NCI-H510A (cell line): ENCODE measurements around the gene RNU1-3.
"Not testable (repeated sequence)": the region's sequence is repeated elsewhere in the genome, so short reads cannot be mapped to it uniquely, and the experiment has no call there.

Experiments
- DNase-seq: peaks from one replicate; lab custom pipeline; 2025; lab: John Stamatoyannopoulos, UW

RNU1-3 gene

GRCh38 chr1:16666502-16667413, at the start of gene RNU1-3:
RNU1-3 (minus strand) TSS chr1:16666948.
- not testable (repeated sequence) for DNase-seq

- not testable (repeated sequence) for DNase-seq
Observed at GRCh38 chr1:16713480-16713879, 46.7 kb upstream of the RNU1-3 start.

DNA sequence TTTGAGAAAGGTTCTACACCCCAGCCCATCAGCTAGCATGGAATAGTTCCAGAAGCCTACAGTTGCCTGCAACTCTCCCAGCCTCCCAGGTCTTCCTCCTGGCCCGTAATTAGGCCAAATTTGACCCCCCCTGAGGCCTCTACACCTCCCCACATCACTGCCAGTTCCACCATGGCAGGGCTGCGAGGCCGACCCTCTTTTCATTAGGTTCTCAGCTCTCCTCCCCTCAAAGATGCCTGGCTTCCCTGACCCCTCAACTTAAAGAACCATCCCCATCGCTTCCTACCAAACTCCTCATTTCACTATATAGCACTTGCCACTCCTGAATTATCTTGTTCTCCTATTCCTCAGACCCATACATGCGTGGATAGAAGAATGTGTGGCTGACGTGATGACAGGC, 46.2 kb upstream of the RNU1-3 start:
- not testable (repeated sequence) for DNase-seq

- not testable (repeated sequence) for DNase-seq
Observed at GRCh38 chr1:16712582-16712981, 45.8 kb upstream of the RNU1-3 start.

DNA sequence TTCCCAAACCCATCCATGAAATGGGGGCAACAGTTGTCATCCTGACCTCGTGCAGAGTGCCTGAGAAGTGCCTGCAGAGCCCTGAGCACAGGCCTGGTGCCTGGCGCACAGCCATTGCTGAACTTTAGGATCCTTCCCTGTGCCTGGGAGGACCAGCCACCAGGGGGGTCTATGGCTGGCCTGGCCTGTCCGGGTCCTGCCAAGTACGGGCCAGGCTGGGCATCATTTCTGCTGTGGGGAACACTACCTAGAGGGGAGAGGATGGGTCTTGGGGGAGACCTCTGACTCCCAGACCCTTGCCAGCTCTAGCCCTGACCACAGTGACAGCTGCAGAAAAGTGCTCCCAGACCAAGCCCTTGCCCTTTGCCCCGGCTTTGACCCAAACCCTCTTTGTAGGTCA, 45.4 kb upstream of the RNU1-3 start:
- not testable (repeated sequence) for DNase-seq

DNA sequence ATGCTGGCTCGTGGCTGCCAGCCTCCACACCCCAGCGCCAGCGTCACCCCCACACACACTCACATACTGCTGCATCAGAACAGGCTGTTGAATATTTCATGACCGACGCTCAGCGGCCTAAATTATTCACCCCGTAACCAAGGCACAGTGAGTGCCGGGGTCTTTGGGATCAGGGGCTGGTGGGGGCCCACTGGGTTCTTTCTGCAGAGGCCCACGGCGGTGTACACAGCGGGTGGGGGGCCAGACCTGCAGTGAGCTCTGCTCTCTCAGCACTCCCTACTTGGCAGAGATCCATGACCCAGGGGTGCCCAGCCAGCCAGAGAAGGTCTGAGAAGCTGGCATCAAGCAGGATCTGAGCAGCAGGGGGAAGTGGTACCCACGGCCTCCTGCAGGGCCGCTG, 43.9 kb upstream of the RNU1-3 start:
- not testable (repeated sequence) for DNase-seq

- DNase-seq, result not testable (repeated sequence)
Observed at GRCh38 chr1:16709659-16710087, 42.9 kb upstream of the RNU1-3 start.

DNA sequence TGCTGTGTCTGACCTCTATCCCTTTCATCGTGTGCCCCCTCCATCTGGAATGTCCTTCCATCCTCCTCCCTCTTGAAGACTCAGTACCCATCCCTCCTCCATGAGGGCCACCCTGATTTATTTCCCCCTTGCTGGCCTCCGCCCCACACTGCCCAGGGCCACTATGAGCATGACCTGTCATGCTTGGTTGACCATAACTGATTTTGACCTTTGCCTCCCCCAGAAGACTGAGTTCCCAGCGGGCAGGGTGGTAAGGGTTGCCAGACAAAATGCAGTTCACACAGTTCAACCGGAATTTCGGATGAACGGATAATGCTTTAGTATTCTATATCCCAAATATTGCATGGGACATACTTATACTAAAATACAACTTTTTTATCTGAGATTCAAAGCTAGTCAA, 42.0 kb upstream of the RNU1-3 start:
- not testable (repeated sequence) for DNase-seq

GRCh38 chr1:16707130-16708093, 40.7 kb upstream of the RNU1-3 start:
- DNase-seq, result not testable (repeated sequence)

DNA sequence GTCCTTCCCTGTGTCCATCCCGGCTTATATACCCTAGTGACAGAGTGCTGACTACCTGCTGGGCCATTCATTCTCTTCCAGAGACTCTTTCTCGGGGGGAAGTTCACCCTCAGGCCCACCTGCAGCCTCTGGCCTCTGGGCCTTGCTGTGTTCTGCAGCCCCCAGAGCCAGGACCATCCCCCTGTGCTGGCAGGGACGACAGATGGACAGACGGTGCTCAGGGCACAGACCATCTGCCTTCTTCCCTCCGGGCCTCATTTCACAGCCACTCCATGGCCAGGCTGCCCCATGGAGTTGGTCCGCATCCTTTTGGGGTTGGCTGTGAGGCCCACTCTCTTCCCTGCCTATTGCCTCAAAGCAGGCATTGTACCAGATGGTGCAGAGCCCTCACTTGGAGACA, 39.6 kb upstream of the RNU1-3 start:
- not testable (repeated sequence) for DNase-seq

DNA sequence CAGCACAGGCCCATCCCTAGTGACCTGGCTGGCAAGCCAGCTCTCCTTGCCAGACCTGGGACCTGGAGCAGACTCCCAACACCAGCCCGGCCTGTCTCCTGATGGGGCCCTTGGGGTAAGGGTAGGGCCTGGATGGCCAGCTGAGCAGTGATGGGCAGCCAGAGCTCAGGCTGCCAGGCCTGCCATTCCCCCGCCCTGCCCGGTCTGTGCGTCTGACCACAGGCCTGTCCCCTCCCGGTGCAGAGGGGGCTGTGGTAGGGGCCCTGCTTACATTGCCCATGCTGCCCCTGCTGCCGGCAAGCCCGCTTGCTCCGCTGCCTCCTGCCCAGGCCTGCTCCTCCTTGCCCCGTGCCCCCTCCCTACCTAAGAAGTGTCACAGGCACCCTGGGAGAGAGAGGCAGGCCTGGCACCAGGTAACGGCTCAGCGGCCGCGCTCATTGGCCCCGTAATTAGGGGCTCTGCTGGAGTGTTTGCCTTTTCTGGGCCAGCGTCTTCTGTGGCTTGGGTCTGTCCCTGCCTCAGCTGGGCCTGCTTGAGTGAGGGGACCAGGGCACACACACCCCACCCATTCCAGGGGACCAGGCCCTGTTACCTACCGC, 37.9 kb upstream of the RNU1-3 start:
- not testable (repeated sequence) for DNase-seq

DNA sequence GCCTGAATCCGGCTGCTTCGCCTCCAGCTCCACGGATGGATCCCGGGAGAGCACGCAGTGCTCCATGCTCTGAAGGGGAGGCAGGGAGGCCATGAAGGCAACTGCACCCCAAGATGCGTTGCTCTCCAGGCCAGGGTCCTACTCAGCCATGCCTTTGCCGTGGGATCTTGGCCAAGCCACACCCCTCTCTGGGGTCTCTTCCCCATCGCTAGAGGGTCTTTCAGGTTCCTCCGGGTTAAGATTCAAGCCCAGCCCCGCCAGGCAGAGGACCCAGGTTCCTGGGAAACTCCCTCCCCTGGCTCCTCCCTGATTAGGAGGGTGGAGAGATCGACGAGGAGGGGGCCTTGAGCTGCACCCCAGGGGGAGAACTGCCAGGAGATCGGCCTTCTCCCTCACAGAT, 37.3 kb upstream of the RNU1-3 start:
- DNase-seq, result not testable (repeated sequence)

GRCh38 chr1:16703602-16704001, 36.9 kb upstream of the RNU1-3 start:
- DNase-seq, result not testable (repeated sequence)

- not testable (repeated sequence) for DNase-seq
Observed at GRCh38 chr1:16703141-16703540, 36.4 kb upstream of the RNU1-3 start.

DNA sequence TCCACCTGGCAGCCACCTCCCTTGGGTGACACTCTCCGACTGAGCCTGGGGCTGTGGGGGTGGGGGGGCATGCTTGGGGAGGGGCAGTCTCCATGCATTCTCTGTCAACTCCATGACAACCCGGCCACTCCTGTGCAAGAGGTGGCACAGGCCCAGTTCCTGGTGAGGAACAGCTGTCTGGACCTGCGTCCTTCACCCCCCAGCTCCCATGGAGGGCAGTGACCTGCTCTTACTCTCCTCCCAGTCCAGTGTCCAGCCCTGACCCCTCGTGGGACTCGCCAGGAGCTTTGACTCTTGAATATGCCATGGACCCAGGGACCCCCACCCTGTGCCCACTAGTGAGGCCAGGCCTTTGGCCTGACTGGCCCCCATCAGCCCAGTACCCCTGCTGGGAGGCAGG, 35.5 kb upstream of the RNU1-3 start:
- not testable (repeated sequence) for DNase-seq

DNA sequence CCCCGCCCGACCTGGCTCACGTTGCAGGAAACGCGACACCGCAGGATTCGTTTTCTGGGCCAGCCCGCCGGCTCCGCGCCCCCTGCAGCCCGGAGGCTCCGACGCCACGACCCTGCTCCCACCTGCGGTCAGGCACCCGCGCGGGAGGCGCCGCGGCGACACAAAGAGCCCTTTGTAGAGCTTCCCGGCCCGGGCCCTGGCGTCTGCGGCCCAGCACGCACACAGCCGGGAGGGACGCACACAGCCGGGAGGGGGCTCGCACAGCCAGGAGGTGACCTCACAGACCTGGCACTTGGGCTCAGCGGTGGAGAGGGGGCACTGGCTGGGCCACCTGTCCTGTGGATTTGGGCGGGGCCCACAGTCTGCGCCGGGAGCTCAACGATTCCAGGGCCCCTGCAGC, 34.4 kb upstream of the RNU1-3 start:
- not testable (repeated sequence) for DNase-seq

- DNase-seq, result not testable (repeated sequence)
Observed at GRCh38 chr1:16700138-16700895, 33.6 kb upstream of the RNU1-3 start.

DNA sequence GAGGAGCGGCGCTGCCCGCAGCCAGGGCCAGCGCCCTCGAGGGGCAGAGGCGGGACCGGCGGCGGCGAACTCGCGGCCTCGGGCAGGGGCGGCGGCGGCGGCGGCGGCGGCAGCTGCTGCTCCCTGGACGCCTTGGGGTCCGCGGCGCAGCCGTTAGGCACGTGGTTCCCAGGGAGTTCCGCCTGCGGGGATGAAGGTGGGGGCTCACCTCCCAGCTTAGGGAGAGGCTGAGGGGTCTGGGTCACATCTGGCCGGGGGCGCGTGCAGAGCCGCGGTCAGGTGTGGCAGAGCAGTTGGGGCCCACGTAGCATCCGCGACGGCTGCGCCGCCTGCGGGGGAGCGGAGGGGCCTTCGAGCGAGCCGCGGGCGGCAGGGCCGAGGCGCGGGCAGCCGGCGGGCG, 32.7 kb upstream of the RNU1-3 start:
- not testable (repeated sequence) for DNase-seq

DNA sequence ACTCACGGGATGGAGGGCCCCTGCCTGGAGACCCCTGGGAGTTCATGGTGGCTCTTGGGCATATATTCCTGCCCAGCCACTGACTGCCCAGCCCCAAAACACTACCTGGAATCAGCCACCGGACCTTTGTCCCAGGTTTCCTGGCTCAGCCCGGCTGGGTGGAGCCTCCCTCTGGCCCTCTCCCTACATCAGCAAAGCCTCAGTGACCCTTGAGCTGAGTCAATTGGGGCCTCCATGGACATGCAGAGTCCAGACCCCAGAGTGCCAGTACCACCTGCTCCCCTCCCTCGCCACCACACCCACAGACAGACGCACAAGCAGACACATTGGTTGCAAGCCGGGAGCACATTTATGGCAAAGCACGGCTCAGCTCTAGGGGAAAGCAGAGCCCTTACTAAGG, 30.4 kb upstream of the RNU1-3 start:
- DNase-seq, result not testable (repeated sequence)

- not testable (repeated sequence) for DNase-seq
Observed at GRCh38 chr1:16696507-16697150, 29.9 kb upstream of the RNU1-3 start.

DNA sequence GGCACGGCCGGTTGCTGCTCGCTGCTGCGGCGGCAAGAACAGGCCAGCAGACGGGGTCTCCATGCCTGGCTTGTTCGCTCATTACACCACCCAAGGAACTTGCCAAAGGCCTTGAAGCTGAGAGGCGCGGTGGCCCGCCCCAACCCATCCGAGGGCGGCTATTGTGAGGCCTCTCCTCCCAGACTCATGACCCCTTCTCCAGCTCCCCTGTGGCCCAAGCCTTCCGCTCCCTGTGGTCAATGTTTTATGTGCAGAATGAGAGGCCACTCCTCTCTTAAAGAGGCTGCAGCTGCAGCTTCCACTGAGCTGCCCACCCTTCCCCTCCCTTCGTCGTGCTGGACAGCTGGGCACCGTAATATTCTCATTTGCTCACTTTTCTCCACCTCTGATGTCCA, 27.6 kb upstream of the RNU1-3 start:
- DNase-seq, result not testable (repeated sequence)
